GM21717 (cell line): Measurements from ENCODE around the gene MAP4.

Experiments
- ATAC-seq: cut with Tn5 transposase; IDR thresholded peaks from one replicate; pipeline ENCODE4 v1.9.1; 2021; ENCODE audit warnings: mild to moderate bottlenecking, moderate library complexity; ENCODE audit not compliant: unreplicated experiment

The MAP4 gene

GRCh38 chr3:47974974-47975470 lies 41.2 kb downstream of the MAP4 start:
- no peak for ATAC-seq

DNA sequence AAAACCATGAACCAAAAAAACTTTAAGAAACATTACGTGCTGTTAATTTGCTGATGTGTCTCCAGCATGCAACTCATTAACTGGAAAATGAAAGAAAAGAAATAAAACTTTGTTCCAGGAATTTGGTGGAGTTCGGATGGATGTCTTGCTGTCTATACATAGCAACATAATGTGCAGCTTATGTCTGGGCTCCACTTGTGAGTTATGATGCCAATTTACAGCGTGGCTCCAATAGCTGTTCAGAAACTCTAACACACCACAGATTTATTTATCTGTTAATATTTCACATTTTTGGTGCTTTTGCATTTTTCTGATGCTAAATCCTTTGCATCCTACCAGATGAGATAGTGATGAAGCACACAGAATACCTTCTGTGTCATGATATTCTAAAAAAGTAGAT lies 45.1 kb downstream of the MAP4 start:
- no peak for ATAC-seq

DNA sequence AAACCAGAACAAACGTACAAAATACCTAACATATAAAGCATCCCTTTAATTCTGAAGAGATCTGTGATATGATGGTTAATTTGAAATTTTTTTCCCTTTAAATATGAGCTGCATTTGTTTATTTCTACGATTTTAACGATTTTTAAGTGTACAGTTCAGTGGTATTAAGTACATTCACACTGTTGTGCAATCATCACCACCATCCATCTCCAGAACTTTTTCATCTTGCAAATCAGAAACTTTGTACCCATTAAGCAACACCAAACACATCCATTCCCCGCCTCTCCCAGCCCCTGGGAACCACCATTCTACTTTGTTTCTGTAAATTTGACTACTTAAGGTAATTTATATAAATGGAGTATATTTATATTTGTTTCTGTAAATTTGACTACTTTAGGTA lies 51.5 kb downstream of the MAP4 start:
- ATAC-seq = no peak

DNA sequence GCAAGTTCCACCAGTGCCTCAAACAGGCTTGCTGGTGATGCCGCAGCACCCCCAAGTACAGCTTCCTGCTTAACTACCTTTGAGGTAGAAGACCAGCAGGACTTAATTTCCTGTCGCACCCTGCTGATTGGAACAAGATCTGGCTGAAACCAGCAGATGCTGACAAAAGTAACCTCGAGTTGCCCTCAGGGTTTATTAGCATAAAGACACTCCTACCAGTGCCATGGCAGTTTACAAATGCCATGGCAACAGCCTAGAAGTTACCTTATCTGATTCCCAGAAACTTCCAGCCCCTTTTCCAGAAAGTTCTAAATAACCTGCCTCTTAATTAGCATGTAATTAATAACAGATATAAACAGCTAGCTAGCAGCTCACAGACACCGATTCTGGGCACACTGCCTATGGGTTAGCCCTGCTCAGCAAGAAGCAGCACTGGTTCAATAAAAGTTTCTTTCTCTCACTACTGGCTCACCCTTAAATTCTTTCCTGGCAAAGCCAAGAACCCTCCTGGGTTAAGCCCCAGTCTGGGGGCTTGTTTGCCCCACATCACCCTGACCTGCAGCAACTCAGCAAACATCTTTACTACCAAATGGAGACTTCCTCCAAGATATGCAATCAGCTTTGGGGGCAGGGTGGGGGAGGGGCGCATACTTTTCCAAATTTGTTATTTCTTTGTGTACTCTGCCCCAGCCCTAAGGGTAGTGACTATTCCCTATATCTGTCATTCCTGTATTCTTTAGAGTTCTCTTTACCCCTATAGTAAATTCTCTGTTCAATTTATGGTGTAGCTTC lies 54.2 kb downstream of the MAP4 start:
- ATAC-seq = no peak

DNA sequence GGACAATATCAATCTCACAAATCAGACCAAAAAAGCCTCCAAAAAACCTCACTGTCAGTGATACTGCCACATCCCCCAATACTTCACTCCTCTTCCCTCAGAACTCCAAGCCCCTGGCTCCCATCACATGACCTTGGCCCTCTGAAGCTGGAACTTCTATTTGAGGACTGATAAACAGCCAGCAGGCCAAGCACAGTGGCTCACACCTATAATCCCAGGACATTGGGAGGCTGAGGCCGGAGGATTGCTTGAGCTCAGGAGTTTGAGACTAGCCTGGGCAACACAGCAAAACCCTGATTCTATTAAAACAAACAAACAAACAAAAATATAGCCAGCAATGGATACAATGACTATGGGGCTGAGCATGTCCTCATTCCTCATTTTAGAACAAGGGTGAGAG lies 55.2 kb downstream of the MAP4 start:
- no peak for ATAC-seq

DNA sequence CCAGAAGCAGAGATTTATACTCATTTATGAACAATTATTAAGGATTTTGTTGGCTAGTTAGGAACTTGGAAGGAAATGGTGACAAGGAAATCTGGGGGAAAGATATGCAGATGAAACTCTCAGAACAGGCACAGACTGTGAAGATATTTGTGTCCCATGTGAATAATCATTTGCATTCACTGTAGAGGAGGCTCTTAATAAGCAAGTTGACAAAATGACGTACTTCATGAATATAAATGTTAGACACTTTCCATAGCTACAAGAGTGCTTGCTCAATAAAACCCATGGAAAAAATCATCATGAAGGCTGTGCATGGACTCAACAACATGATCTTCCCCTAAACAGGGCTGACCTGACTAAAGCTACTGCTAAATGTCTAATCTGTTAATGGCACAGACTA lies 59.7 kb downstream of the MAP4 start:
- no peak for ATAC-seq

- no peak for ATAC-seq
These were observed 61.6 kb downstream of the MAP4 start for GRCh38 chr3:47954567-47954966.

DNA sequence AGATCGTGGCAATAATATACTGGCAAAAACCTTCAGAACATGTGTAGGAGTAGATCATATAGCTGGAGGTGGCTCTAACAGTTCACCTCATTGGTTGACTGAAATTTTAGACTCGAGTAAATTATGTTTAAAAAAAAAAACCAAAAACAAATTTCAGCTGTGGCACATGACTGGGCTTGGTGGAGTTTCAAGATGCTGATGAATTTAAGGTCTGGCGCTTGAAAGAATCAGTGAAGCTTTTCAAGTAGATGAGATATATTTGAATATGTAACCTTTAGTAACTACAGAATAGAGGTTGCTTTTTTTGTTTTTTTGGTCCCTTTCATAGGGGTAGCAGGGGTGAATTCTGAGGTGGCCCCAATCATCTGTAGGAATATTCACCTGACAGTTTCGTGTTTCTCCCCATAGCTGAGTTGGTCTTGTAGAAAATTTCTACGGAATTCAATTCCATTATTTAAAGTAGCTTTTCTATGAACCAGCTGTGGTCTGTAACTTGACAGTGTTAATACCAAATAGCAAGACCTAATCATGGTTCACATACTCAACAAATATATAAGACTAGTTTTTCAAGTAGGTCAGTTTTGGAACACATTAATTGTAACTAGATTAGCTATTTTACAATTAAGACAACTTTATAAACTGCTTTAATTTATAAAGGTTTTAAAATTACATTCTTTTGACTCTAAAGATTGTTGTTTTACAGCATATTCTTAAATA lies 65.6 kb downstream of the MAP4 start:
- ATAC-seq = no peak

GRCh38 chr3:47949979-47950378 lies 66.2 kb downstream of the MAP4 start:
- no peak for ATAC-seq

- ATAC-seq = no peak
These were observed 76.0 kb downstream of the MAP4 start for GRCh38 chr3:47940232-47940631.

DNA sequence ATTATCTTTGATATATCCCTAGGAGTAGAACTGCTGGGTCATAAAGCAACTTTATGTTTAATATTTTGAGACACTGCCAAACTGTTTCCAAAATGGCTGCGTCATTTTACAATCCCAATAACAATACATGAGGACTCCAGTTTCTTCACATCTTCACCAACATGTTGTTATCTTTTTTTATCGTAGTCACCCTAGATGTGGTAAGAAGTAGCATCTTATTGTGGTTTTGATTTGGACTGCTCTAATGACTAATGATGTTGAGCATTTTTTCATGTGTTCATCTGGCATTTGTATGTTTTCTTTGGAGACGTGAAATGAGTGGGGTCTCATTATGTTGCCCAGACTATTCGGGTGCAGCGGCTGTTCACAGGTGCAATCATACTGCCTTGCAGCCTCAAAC lies 83.8 kb downstream of the MAP4 start:
- no peak for ATAC-seq

DNA sequence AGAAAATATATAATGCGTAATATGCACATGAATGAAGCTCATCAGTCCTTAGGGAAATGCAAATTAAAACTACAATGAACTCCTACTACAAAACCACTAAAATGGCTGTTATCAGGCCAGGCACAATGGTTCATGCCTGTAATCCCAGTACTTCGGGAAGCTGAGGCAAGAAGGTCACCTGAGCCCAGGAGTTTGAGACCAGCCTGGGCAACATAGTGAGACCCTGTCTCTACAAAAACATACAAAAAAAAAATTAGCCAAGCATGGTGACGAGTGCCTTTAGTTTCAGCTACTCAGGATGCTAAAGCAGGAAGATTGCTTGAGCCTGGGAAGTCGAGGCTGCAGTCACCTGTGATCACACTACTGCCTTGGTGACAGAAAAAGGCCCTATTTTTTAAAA lies 85.2 kb downstream of the MAP4 start:
- ATAC-seq = no peak

DNA sequence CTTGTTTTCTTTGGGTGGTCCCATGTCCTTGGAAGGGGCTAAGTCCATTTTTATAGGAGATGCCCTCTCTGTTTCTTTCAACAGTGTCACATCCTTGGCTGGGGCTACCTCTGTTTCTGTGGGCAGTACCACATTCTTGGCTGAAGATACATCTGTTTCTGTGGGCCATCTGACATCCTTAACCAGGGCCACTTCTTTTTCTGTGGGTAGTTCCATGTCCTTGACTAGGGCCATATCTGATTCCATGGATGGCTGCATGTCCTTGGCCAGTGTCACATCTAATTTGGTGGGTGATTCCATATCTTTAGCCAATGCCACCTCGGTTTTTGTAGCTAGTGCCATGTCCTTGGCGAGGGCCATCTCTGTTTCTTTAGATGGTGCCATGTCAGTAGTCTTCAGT lies 99.5 kb downstream of the MAP4 start:
- no peak for ATAC-seq

DNA sequence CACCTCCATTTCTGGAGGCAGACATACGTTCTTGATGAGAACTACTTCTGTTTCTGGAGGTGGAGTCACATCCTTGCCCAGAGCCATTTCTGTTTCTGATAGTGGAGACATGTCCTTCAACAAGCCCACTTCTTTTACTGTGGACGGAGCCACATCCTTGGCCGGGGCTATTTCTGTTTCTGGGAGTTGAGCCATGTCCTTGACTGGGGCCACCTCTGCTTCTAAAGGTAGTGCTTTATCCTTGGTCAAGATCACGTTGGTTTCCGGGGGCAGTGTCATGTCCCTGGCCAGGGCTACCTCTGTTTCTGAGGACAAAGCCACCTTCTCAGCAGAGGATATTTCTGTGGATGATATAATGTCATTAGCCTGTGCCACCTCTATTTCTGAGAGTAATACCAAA lies 100.0 kb downstream of the MAP4 start:
- no peak for ATAC-seq

DNA sequence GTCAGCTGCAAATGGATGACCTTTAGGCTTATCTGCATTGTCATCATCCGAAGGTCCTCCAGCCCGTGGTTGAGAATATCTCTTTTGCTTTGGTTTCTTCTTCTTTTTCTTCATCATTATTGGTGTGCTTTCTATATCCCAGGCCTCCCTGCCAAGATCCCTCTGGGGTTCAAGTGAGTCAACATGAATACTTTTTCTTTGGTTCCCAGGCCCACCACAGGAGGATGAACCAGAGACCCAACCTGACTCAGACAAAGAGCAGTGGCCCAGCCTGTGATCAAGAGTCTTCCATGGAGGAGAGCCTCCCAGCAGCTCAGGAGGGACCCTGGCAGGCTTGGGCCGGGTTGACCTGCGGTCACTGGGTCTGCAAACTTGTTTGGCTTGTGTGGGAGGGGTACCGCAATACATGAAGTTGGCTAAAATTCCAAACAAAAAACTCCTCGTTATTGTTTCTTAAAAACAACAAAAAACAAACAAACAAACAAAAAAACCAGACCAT lies 104.2 kb downstream of the MAP4 start:
- no peak for ATAC-seq

GRCh38 chr3:47910777-47911440 lies 105.3 kb downstream of the MAP4 start:
- ATAC-seq = no peak

DNA sequence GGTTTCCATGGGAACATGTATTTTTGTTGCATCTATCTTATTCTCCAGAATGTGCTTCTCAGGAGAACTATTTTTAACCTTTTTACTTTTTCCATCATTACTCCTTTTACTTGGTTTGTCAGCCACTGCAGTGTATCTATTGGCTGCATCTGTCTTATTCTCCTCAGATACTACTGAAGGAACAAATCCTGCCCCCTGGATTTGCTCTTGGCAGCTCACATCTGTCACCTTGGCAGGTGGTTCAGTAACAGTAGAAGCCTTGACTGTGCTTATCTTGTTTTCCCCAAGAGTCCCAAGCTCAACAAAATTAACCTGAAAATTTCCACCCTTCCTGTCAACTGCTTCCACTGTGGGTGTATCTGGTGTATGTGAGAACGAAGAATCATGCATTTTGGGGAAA lies 106.0 kb downstream of the MAP4 start:
- ATAC-seq = no peak

DNA sequence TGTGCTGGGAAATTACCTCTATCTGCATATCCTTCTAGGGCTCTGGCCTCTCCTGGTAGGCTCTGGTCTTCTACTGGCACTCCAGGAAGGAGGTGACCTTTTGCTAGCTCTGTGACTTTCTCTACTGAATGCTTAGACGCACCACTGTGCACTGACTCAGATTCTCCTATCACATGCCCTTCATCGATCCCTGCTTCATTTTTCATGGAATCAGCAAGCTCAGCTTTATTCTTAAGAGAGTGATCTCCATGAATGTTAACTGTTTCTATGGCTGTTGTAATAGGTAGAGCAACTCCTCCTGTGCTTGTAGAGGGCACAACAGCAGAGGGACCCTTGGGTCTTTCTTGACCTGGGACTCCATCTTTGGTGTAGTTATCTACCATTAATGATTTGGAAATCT lies 106.6 kb downstream of the MAP4 start:
- ATAC-seq = no peak

- no peak for ATAC-seq
These were observed 107.5 kb downstream of the MAP4 start for GRCh38 chr3:47908744-47909143.

DNA sequence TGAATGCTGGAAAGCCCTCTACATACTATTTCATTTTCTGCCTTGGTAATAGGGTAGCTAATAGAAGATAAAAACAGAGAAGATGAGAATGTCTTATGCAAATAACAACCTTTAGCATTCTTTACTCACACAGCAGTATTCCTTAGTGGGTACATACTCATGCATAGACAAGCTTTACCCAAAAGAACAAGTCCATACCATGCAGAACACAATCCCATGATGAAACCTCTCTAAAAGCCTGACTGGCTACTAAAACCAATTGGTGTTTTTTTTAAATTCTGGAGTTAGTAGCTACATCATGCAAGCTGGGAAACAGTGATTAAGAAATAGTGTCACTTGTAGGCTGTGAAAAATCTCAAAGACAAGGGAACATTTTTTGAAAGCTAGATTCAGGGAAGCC lies 108.4 kb downstream of the MAP4 start:
- ATAC-seq = no peak

GRCh38 chr3:47902746-47903145 lies 113.5 kb downstream of the MAP4 start:
- ATAC-seq = no peak
